Measurements from ENCODE around the gene TMEM62.

DNA sequence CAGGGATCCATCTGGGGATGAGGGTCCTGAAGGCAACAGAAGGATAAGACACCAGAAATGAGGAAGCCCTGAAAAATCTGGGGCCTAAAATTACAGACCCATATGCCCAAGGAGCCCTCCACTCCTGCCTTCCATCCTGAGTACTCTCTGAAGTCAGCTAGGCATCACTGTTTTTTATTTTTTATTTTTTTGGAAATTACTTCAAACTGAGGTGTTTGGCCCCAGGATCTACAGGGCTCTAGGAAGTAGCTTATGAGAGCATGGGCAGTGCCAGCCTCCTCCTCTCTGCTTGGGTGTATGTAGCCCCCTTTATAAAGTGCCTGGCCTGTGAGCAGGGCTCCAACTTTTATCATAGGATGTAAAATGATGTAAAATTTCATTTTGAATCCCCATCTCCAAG lies 79.6 kb downstream of the TMEM62 start:
- TF ChIP-seq EZH2phosphoT487 (IDR thresholded peaks at IDR 0.05; ENCODE audit: insufficient read depth, low read depth) (no peak), EZH2 (IDR thresholded peaks at IDR 0.05; ENCODE audit: insufficient read depth, poor library complexity, severe bottlenecking) (no peak)

Data from GM23248 (cell line).